ENCODE measurements around the gene MYLK. TPM values are rescaled to one million over a fixed set of nuclear protein-coding genes. Genes with fewer than 3 reads are reported as not detected.

MYLK gene
- total and polyA plus RNA-seq, 2 of the 4 experiments (the other 2 are of a cell fraction), result 299 to 484 TPM

- no peak overlapping the region for H2BK5ac ChIP-seq (ENCODE audit: low read depth, low read length, poor library complexity, severe bottlenecking)
- CTCF ChIA-PET, result no interaction called here
- H4K5ac ChIP-seq (ENCODE audit: low read depth, low read length), result no peak overlapping the region
- no peak overlapping the region for H3K27ac ChIP-seq (ENCODE audit: insufficient read depth, low read length)
- H3K79me1 ChIP-seq (ENCODE audit: low read depth in 1 of 2, low read length in 2 of 2), result peaks cover 4 to 7% of the 10 kb centered on the region in 2 experiments; a peak in 2 of 4 replicates
- H3K4me1 ChIP-seq (ENCODE audit: control insufficient read depth, insufficient read depth, low read length), result peaks cover 3% of the 10 kb centered on the region
- in situ Hi-C loops (cut with MboI; ENCODE audit: low sequenced_read_pairs) (no loop called here), intact Hi-C loops (cut with micrococcal nuclease) (no loop called here), dilution Hi-C loops (cut with HindIII; ENCODE audit: low sequenced_read_pairs, unreplicated experiment) (no loop called here)
- H3K23ac ChIP-seq (ENCODE audit: low read depth, low read length), result no peak overlapping the region
- no peaks in the 10 kb centered on the region for H3K27me3 ChIP-seq (ENCODE audit: control insufficient read depth, insufficient read depth, low read length)
- no peak overlapping the region for H2BK20ac ChIP-seq (ENCODE audit: low read depth, low read length)
- H3K4me2 ChIP-seq (ENCODE audit: low read depth, low read length), result no peak overlapping the region
- TF ChIP-seq RCOR1 (IDR thresholded peaks at IDR 0.05; ENCODE audit: insufficient replicate concordance, low read length) (no peak), BHLHE40 (IDR thresholded peaks at IDR 0.05; ENCODE audit: low read depth, low read length) (no peak), MAFK (IDR thresholded peaks at IDR 0.05; ENCODE audit: low read depth, low read length) (no peak)
- H2AK9ac ChIP-seq (replicated peaks; ENCODE audit: low read depth, low read length, poor library complexity), result no peak overlapping the region
- H3K4me3 ChIP-seq (ENCODE audit: insufficient read depth, low read depth, low read length), result no peak overlapping the region
- POLR2A ChIA-PET (ENCODE audit: unreplicated experiment), result no interaction called here
- H2BK15ac ChIP-seq (ENCODE audit: low read depth, low read length), result no peak overlapping the region
- no peak overlapping the region for H2AFZ ChIP-seq (replicated peaks; ENCODE audit: low read length, poor library complexity)
- no peak overlapping the region for H2BK120ac ChIP-seq (ENCODE audit: low read depth, low read length)
- H4K20me1 ChIP-seq (ENCODE audit: insufficient read depth, low read length), result peaks cover 4% of the 10 kb centered on the region
- no peak overlapping the region for H3K9ac ChIP-seq (ENCODE audit: low read depth, low read length)
- H4K8ac ChIP-seq (ENCODE audit: low read depth in 2 of 2, low read length in 2 of 2), result no peak overlapping the region
- ATAC-seq (ENCODE audit: low read depth) (no peak), DNase-seq (no peak)
- no TSS peak for BruUV-seq (replicated peaks)
- no peak overlapping the region for H3K56ac ChIP-seq (ENCODE audit: extremely low read depth, insufficient read depth, low read length)
- WGBS, 2 experiments (ENCODE audit: extremely low coverage in 2 of 2, insufficient read length in 1 of 2), result no CpG with 5 or more reads among the region's 2 CpGs
- no peak overlapping the region for H3K14ac ChIP-seq (replicated peaks; ENCODE audit: low read depth, low read length)
- no peak overlapping the region for H3K18ac ChIP-seq (ENCODE audit: low read depth, low read length)
- H2AK5ac ChIP-seq (ENCODE audit: low read depth, low read length), result no peak overlapping the region
- no peaks in the 10 kb centered on the region for H3K9me3 ChIP-seq (ENCODE audit: control insufficient read depth, insufficient read depth, low read length)
- H3K4ac ChIP-seq (ENCODE audit: low read depth, low read length), result no peak overlapping the region
- H3K9me1 ChIP-seq (ENCODE audit: insufficient read depth, low read length), result peaks cover 5% of the 10 kb centered on the region; the same call in 1 of the 2 replicates
- H4K91ac ChIP-seq (ENCODE audit: insufficient read depth, low read depth, low read length), result no peak overlapping the region
- H3K36me3 ChIP-seq (ENCODE audit: control insufficient read depth, insufficient read depth, low read length), result peaks cover 7% of the 10 kb centered on the region
These were observed 322.9 kb downstream of the MYLK start for GRCh38 chr3:123561188-123561587.

Small RNA genes lying within 50 kb of the gene (microRNA-seq; reads per million reads assigned to microRNA genes)
- gene RF00392 (ENCODE audit: insufficient read depth, insufficient read length), result not detected

Small RNA genes lying within 50 kb of the gene (small RNA-seq; reads per million reads assigned to genes)
- 0 reads per million in 5 experiments for gene RF00392

Other genes starting within 250 kb of the MYLK start
- 70.0 and 82.1 TPM in 2 replicates for gene CCDC14, start 76.9 kb upstream of the MYLK start, total RNA-seq (2012; rRNA removed)
- 86.9 and 109 TPM in 2 replicates for gene CCDC14, start 76.9 kb upstream of the MYLK start, polyA plus RNA-seq (2012; rRNA removed)
- 0.18 TPM in 1 of 2 replicates, not detected in the other for gene ROPN1, start 107.8 kb upstream of the MYLK start, total RNA-seq (2012; rRNA removed)
- 0.03 TPM in 1 of 2 replicates, not detected in the other for gene ROPN1, start 107.8 kb upstream of the MYLK start, polyA plus RNA-seq (2012; rRNA removed)
- gene KALRN, start 149.0 kb upstream of the MYLK start, total RNA-seq (2012; rRNA removed), result 4.7 and 7.7 TPM in 2 replicates
- gene KALRN, start 149.0 kb upstream of the MYLK start, polyA plus RNA-seq (2012; rRNA removed), result 2.8 and 3.2 TPM in 2 replicates

Data from IMR-90 (cell line).